GM19438 (cell line): ENCODE results near the gene PNMT.

Experiments used
- ATAC-seq: cut with Tn5 transposase; IDR thresholded peaks from one replicate; pipeline ENCODE4 v1.9.1; 2021; ENCODE audit warnings: low read depth; ENCODE audit not compliant: unreplicated experiment

Gene PNMT, protein sequence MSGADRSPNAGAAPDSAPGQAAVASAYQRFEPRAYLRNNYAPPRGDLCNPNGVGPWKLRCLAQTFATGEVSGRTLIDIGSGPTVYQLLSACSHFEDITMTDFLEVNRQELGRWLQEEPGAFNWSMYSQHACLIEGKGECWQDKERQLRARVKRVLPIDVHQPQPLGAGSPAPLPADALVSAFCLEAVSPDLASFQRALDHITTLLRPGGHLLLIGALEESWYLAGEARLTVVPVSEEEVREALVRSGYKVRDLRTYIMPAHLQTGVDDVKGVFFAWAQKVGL

DNA sequence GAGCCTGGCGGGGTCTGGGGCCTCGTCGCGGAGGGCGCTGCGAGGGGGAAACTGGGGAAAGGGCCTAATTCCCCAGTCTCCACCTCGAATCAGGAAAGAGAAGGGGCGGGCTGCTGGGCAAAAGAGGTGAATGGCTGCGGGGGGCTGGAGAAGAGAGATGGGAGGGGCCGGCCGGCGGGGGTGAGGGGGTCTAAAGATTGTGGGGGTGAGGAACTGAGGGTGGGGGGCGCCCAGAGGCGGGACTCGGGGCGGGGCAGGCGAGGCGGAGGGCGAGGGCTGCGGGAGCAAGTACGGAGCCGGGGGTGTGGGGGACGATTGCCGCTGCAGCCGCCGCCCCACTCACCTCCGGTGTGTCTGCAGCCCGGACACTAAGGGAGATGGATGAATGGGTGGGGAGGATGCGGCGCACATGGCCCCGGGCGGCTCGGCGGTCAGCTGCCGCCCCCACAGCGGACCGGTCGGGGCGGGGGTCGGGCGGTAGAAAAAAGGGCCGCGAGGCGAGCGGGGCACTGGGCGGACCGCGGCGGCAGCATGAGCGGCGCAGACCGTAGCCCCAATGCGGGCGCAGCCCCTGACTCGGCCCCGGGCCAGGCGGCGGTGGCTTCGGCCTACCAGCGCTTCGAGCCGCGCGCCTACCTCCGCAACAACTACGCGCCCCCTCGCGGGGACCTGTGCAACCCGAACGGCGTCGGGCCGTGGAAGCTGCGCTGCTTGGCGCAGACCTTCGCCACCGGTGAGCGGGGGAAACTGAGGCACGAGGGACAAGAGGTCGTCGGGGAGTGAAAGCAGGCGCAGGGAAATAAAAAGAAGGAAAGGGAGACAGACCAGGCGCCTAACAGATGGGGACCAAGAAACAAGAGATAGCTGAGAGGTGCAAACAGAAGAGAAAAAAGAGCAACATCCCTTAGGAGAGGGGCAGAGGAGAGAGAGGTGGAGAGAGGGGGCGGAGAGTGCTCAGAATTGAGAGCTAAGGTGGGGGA is at the start of gene PNMT:
TSS of gene PNMT (plus strand) at position 509 of the 980 bp plus-strand sequence. CDS start at position 532, 23 bp downstream.
- no peak for ATAC-seq

DNA sequence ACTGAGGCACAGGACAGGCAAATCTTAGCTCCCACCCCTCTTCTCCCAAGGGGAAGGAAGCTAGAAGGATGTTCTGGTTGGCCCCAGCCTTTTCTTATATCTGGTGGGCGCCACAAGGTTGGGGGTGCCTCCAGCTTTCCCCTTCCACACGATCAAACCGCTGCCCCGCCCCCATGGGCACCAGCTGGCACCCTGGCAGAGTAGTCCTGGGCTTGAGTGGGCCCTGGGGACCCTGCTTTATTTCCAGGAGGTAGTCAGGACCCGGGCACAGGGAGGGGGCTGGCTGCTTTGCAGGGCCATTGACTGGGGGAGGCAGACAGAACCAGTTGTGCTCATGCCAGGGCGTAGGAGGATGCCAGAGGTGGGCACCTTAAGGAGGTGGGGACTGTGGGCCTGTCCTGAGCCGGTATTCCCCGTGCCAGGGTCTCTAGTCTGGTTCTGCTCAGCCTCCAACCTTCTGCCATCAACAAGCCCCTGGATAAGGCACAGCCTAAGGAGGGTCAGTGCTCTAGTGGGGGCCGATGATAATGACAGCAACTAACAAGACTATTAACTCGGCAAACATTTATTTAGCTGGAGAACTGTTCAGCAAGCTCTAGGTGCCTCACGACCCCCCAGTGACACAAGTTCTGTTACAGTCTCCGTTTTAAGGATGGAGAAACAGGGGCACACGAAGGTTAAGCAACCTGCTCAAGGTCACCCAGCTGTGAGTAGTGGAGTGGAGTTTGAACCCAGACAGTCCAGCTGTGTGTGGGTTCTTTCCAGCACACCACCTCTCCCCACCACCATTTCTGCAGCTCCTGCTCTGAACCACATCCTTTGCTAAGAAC is 49.1 kb upstream of the PNMT start:
- ATAC-seq, result no peak

DNA sequence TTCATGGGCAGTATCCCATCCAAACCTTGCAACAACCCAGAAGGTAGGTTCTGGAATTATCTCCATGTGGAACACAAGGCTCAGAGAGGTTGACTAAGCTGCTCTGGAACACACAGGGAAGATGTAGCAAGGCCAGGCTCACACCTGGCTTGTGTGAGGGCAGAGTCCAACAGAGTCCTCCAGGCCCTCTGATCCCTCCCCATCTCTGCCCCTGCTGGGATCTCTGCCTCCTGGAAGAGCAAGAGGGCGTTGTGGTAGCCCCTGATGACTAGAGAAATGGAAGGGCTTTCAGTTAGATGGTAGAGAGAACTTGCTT is 48.5 kb upstream of the PNMT start:
- no peak for ATAC-seq

DNA sequence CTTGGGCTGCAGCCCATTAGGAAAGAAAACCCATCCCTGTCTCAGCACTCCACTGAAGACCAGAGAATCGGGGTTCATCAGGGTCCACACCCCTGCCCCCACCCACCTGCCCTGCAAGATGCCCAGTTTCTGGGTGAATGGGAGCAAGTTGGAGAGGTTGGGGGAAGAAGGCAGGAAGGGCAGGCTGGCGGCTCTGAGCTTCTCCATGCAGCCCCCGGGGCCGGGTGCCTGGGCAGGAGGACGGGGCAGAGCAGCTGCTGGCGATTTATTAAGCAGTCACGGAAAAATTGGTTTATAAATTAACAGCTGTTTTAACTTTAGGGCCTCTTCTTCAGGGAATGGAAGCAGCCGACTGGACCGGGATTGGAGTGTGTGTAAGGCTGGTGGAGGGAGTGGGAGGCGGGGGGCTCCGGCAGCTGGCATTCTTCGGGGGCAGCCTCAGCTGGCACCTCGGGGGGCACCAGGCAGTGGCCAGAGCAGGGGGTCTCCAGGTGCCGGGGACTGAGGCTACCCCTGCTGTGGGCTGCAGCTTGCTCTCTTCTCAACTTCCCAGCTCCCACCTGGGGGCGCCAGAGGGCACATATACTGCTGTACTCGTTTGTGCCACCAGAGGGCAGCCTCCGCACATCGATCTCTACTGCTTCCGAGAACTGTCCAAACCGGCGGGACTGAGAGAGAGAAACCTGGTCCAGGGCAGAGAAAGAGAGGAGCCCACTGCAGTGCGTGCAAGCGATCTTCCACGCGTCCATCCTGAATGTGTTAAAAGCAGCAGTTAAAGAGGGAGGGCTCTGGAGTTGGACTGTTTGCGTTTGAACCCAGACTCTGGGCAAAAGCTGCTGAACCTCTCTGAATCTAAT is 46.5 kb upstream of the PNMT start:
- no peak for ATAC-seq

DNA sequence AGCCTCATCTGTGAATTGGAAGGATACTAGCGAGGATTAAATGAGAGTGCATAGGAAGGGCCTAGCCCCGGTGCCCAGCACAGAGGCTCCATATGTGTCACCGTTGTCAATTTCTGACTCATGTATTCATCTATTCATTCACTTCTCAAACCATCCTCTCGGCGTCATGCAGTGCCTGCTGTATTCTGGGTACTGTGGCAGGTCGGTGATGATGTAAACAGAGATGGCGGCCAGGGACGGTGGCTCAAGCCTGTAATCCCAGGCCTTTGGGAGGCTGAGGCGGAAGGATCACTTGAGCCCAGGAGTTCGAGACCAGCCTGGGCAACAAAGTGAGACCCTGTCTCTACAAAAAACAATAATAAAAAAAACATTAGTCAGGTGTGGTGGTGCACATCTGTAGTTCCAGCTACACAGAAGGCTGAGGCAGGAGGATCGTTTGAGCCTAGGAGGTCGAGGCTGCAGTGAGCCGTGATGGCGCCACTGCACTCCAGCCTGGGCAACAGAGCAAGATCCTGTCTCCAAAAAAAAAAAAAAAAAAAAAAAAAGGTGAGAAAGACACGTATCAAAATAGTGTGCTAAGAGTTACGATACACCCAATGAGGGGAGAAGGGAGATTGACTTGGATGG is 45.8 kb upstream of the PNMT start:
- ATAC-seq, result no peak

DNA sequence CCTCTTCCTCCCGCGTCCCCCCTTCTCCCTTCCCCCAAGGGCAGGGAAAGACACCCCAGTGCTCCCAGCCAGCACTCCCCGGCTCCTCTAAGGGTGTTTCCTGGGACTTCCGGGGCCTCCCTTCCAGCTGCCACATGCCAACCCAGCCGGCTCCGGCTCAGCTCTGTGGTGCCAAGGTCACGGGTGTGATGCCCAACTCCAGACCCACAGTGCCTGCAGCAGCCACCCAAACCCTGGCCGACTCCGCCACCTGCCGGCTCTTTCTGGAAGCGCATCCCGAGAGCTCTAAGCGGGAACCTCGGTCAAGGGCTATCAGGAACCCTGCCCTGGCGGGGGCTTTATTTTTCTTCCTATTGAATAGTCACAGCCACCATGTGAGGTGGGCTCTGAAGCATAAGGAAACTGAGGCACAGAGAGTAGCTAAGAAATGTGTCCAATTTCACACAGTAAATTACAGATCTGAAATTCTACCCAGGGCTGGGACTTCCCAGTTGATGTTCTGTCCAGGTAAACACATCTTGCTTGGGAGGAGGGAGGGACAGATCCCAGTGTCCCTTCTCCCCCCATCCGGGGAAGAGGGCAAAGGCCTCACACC is 44.8 kb upstream of the PNMT start:
- ATAC-seq, result no peak

DNA sequence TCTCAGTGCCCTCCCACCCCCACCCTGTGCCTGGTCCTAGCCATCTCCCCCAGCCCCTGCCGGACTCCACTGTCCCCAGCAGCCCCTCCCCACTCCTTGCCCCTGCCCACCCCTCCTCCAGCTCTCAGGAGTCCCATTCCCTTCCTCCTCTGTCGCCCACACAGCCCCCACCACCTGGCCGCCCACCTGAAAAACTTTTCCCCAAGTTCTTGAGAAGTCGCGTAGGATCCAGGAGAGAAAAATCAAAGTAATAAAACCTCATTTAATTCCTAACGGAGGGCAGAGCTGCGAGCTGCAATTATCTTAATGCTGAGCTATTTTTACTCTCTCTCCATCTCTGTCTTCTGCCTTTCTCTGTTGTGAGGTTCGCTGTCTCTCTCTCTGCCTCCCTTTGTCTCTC is 43.9 kb upstream of the PNMT start:
- ATAC-seq, result no peak

DNA sequence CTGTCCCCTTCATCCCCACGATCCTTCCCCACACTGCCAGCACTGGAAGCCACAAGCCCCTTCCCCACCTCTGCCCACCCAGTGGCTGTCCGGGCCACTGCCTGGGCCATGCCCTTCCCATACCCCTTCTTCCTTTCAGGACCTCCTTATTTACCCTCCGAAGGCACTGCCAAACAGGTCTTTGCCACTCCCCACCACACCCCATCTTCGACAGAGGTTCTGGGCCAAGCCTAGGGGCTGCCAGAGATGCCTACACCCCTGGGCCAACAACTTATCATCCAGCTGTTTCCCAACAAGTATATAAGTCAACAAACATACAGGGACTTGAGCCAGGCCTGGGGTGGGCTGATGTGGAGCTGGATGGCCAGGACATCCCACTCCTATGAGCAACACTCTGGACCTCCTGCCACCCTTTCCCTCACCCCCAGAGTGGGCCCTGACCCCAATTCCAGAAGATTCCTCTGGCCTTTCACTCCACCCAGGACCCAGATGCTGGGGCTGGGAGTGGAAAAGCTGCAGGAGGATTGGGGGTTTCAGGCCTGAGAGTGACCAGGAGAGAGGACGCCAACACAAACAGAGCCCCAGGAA is 43.0 kb upstream of the PNMT start:
- ATAC-seq, result no peak

DNA sequence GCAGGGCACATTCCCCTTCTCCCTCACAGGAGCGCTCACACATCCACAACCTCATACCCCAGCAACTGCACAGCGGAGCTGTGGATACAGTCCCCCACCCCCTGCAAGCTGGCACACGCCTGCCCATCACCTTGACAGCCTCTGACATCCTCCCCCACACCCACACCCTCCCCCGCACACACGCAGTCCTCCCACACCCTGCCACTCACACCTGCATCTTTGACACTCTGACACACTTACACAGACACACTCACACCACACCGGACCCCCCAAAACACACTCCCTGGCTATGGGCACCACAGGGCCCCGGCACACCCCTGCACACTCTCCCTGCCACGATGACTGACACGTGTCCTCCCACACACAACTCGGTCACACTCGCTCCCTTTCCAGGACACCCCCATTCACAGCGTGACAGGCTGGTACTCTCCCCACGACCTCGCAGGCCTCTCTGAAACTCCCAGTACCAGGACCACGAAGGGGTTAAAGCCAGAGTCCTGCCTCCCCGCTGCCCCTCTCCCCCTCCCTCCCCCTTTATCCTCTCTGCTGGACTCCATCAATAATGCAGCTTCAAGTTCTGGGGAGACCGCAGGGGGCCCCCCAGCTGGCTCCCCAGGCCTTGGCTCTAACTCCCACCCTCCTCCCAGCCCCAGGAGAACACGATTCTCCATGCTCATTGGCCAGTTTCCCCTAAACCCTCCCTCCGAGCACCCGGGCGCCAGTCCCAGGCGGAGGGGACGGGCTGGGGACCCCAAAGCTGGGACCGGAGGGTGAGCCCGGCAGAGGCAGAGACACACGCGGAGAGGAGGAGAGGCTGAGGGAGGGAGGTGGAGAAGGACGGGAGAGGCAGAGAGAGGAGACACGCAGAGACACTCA is 41.8 kb upstream of the PNMT start, which contains the start of gene PPP1R1B:
TSS of gene PPP1R1B (plus strand) at position 782 of the 876 bp plus-strand sequence. CDS start 441 bp downstream, outside the sequence.
- ATAC-seq, result no peak

DNA sequence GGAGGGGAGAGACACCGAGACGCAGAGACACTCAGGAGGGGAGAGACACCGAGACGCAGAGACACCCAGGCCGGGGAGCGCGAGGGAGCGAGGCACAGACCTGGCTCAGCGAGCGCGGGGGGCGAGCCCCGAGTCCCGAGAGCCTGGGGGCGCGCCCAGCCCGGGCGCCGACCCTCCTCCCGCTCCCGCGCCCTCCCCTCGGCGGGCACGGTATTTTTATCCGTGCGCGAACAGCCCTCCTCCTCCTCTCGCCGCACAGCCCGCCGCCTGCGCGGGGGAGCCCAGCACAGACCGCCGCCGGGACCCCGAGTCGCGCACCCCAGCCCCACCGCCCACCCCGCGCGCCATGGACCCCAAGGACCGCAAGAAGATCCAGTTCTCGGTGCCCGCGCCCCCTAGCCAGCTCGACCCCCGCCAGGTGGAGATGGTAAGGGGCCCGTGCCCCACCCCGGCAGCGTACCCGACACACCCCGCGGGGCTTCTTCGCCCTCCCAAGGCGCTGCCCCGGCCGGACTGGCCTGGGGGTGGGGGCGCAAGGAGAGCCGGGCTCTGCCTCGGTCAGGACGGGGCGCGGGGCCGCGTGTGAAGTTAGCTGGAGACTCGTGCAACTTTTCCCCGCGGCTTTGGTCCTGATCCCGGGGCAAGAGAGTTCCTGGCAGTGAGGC is 41.1 kb upstream of the PNMT start:
- ATAC-seq, result no peak

DNA sequence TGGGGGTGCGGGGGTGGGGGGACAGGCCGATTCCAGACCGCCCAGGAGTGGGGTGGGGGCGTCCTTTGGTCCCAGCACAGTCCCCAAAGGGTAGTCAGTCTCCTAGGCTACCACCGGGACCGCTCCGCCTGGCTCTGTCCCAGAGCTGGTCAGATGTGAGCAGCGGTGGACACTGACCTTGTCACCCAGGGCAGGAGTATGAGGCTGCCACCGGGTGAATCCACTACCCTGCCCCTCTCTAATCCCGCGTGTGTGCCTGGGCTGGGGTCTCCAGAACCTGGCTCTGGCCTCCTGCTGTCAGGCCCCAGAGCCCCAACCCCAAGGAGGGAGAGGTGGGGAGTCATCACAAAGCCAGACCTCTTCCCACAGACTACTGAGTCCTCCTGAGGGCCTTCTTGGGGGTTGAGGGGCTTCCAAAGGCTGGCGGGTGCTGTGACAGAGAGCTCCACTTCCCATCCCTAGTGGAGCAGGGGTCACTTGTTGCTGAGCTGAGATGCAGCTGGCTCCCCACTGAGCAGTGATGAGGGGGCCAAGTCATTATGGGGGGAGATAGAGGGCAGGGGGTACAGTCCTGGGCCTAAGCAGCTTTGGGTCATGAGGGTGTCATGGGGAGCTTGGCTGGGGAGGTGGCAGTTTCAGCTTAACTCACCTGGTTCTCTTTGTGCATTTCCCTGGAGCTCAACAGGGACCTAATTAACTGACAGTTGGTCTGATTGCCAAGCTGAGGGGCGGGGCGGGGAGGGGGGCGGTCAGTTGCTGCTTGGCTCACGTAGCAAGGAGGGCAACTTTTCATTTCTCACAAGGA is 40.3 kb upstream of the PNMT start:
- ATAC-seq, result no peak

DNA sequence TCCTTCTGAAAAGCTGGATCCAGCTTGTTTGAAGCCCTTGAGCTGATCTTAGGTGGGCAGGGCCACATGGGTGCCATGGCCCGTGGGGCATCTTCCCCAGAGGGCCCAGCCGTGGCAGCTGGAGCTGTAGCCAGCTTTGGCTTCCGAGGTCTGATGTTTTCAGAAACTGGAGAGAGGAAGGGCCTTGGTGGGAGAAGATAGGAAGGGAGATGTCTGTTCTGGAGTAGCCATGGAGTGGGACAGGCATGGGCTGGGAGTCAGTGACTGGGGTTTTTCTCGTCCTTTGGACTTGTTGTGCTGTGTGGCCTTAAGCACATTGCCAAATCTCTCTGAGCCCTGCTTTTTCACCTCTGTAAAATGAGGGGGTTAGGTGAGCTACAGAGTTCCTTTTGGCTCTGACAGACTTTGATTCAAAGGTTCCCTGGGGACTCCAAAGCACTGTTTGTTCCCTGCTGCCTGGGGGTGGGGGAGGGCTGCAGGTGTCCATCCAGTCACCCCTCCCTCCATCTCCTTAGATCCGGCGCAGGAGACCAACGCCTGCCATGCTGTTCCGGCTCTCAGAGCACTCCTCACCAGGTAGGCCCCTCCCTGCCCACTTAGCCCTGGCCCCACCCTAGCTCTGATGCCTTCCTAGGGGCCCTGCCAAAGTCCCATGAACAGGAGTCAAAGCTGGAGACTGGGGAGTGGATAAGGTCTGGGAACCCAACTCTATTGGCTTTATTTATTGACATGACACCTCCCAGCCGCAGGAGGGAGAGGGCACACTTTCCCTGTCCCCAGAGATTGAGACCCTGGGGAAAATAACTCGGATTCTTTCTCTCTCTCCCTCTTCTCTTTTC is 39.4 kb upstream of the PNMT start:
- ATAC-seq, result no peak

DNA sequence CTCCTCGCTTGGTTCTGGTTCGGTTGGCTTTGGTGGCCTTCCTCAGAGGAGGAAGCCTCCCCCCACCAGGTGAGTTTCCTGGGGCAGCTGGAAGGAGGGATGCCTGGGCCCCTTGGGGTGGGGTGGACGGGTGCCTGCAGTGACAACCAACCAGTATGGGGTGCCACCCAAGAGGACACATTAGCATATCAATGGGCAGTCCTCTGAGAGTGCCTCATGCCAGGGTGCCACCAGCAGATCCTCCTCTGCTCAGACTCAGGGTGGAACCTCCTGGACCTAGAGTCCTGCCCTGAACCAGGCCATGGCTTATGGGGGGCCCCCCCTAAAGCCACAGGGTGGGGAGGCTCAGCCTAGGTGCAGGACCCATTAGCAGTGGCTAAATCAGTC is 38.8 kb upstream of the PNMT start:
- no peak for ATAC-seq

DNA sequence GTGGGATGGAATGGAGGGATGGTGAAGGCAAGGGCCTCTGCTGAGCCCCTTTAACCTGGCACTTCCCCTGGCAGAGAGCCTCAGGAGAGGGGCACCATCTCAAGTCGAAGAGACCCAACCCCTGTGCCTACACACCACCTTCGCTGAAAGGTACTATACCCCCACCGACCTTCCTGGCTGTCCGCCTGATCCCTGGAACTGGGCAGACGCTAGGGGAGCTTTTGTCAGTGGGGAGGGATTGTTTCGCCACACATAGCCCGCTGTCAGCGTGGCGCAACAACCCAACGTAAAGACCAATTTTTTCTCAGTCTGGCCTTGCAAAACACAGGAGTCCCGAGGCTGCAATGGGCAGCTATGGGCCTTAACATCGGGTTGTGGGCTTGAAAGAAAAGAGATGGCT is 38.4 kb upstream of the PNMT start:
- ATAC-seq, result no peak

DNA sequence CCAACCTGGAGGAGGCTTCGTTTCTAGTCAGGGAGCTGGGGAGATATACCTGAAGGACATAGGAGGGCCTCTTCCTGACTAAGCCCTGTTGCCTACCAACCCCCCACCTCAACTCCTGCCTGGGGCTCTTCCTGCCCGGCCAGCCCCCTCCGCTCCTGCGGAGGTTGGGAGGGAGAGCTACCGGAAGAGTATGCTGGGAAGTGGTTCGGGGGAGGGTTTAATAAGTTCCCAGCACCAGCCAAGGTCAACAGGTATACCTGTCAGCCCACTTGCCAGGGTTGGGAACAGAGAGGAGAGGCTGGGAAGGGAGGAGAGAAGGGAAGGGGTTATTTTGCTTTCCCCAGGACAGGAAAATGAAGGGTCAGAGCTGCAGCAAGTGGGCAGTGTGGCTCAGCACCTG is 36.9 kb upstream of the PNMT start:
- no peak for ATAC-seq
